Body of pancreas (tissue), 4 donors: ENCODE results near the gene LCE2D.

Experiments used
- CTCF ChIP-seq, 7 experiments: fragments of 450-650 bp in 4 of 7; fragments of 200-600 bp in 3 of 7; sonication (generic) in 3 of 7; IDR thresholded peaks; one replicate each; pipeline ENCODE4 v1.5.1; 2016 to 2019; ENCODE audit warnings: antibody characterized with exemption in 7 of 7
- POLR2A ChIP-seq, 3 donors: fragments of 450-650 bp; IDR thresholded peaks; one replicate each; pipeline ENCODE4 v1.6.1; 2016; ENCODE audit warnings: antibody characterized with exemption in 3 of 3, mild to moderate bottlenecking in 2 of 3

GRCh38 chr1:152640351-152640750 lies 22.8 kb upstream of the LCE2D start:
- no peak for TF ChIP-seq CTCF (IDR thresholded peaks at IDR 0.05)
- no peak for TF ChIP-seq POLR2A (IDR thresholded peaks at IDR 0.05)
